Cardiac septum (tissue), 1 donor: ENCODE data around the gene COG1. TPM values are rescaled to one million over a fixed set of nuclear protein-coding genes. Genes with fewer than 3 reads are reported as not detected.

Experiments used
- DNase-seq: peaks from one replicate; pipeline ENCODE4 v3.0.0-alpha.2; 2020; ENCODE audit warnings: low spot score
- intact Hi-C: fragments of 100-400 bp; cut with DNase I; formaldehyde crosslinking; loops from one replicate; pipeline ENCODE4 v1.14.0; 2022
- total RNA-seq: library from RNA; stranded (reverse); fragmentation: NEBNext Ultra II Directional; extraction: Animal tissue kit (Norgen Biotek cat#: 25700); gene quantifications from one replicate; pipeline ENCODE4 v1.2.1, GENCODE V29; 2021
- donor health status: DM: no; HTN: no; CAD: no.

COG1 gene
- total RNA-seq, 1 donor from 2014 or later: 48.5 TPM

DNA sequence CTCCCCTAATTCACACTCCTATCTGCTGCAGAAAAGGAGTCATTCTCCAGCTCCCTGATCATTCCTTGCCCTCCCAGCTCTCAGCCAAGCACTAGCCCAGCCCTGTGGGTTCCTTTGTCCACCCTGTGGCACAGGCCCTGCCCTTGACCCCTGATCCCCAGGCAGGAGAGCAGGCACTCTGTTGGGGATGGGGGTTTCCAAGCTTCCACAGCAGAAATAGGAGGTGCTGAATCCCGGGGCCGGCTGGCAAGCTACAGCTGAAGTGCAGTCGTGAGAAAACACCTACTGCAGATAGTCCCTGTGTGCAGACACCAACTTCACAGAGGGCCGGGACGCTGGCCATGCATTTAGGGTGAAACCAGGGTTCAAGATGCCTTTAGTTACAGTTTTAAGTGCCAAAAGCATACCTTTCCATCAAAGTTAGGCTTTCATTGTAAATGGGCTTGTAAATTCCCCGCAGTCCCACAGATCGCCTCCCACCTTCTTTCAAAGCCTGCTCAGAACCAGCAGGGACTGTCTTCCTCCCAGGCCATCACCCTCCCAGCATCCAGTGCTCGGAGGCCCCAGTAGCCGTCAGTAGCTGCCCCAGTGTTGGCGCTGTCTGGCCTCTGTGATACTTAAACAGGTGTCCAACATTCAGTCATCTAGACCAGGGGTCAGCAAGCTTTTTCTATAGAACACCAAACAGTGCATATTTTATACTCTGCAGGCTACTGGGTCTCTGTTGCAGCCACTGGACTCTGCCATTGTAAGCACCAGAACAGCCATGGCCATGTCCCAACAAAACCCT lies 58.2 kb downstream of the COG1 start:
- peak; percentile 55 for DNase-seq
- intact Hi-C loops: loop anchor here (10.0 kb wide), 1 partner anchor 64 kb away; the partner anchor contains the start of gene CDC42EP4

DNA sequence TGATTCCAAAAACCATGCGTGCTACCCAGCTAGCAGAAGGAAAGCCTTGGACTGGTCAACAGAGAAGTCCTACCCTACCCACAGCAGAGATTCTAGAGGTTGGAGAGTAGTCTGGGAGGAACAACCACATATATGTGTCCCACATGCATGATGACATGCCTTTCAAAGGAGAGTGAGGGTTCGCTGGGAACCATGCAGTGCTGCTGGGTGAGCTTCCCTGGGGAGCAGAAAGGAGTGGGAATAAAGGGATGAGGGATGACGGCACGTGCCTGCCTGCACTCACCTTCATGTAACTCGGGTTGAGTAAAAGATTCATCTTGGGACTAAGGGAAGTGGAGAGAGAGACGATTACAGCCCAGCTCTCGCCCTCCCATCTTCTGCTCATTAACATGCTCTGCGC lies 59.0 kb downstream of the COG1 start:
- intact Hi-C loops: loop anchor here (10.0 kb wide), 1 partner anchor 63 kb away; the partner anchor contains the start of gene CDC42EP4

DNA sequence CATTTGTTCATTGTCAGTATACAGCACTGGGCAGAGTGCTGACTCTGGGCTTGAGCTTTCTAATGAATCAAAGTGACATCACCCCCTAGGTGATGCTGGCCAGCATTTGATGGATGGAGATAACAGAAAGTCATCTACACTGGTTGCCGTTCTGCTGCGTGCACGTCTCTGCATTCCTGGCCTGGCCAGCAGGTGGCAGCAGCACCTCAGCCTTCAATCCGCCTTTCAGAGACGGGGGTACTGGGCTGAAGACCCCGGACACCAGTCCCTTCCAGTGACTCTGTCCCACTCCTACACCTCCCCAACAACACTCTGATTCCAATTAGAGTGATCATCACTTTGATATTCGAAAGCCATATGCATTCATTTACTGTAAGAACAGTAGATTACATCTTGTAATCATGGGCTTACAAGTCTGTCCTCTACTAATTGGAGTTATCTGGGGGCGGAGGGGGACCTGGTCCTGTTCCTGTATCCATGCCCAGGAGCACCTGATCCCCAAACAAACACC lies 62.9 kb downstream of the COG1 start:
- DNase-seq: no peak
- intact Hi-C loops: loop anchor here (1.0 to 10.0 kb wide), 2 partner anchors 59 to 114 kb away; partner anchors contain the start of gene CDC42EP4

More for the DNA sequence above, 59.0 kb downstream of the COG1 start:
- peak; percentile 56 for DNase-seq

DNA sequence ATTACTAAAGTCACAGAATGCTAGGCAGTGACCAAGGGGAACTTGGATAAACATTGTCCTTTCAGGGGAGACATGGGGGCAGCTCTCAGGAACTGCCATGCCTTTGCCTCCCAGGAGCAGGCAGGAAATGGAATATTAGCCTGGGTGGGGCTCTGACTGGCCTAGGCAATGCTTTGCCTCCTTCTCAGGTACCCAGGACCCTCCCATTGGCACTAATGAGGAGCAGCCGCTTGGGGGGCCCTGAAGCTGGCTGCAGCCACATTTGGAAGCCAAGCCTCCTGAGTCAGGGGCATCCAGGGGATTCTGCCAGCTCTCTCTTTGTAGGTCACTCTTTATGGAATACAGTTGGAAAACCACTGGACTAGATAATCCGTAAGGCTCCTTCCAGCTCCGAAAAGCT lies 63.4 kb downstream of the COG1 start:
- no peak for DNase-seq
- intact Hi-C loops: loop anchor here (10.0 kb wide), 1 partner anchor 59 kb away; the partner anchor contains the start of gene CDC42EP4

DNA sequence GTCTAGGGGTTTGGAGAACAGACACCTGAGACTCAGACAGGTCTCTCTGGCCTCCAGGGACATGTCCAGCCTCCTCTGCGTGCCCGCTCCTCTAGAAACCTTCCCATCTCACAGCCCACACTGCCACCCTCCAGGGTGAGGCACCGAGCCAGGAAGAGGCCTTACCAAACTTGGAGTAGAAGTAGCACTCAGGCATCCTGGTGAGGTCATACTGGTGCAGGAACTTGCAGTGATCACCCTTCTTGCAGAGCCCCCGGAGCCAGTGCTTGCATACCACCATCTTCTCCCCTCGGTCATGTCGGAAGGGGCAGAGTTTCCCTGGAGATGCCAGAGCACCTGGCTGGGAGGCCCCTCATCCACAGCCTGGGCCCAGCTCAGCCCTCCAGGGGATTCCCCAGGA lies 64.7 kb downstream of the COG1 start:
- no peak for DNase-seq
- intact Hi-C loops: loop anchor here (10.0 kb wide), 1 partner anchor 57 kb away; the partner anchor contains the start of gene CDC42EP4

Other genes with a start within 250 kb of the COG1 start
- 7.2 TPM for gene SLC39A11, start 100.4 kb upstream of the COG1 start, total RNA-seq
- gene SSTR2, start 28.0 kb upstream of the COG1 start, total RNA-seq: 0.59 TPM
- not detected for gene CPSF4L, start 68.8 kb downstream of the COG1 start, total RNA-seq
- 41.3 TPM for gene CDC42EP4, start 118.9 kb downstream of the COG1 start, total RNA-seq